ENCODE data around the gene MAGI2. TPM values are rescaled to one million over a fixed set of nuclear protein-coding genes. Genes with fewer than 3 reads are reported as not detected.

The MAGI2 gene
- total RNA-seq, 1 donor from 2014 or later = 136 TPM

DNA sequence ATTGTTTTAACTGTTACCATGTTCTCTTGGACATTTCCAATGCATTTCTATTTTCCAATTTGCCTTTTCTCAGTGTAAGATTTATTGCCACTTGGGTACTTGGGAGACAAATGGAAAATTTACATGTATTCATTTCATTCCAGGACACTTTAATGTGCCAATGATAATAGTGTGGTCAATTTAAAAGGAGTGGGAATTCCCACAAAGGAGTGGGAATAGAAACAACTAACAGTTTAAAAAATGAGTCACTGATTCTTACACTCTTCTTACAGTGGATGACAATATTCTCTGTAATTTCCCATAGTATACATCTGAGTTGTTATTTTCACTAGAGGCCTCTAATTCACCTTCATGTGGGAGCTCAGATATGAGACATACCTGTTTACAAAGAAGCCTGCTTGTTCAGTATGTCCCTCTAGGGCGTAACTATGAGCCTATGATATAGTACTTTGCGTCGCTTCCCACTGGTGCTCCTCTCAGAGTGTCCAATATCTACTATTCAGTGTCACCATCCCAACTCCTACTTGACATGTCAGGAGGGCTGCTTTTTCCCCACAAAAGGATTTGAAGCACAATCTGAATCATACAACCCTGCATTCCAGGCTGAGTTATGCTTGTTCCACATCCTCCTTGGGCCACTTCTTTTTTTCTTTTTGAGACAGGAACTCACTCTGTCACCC, 1353.6 kb downstream of the MAGI2 start:
- no peak for DNase-seq (ENCODE audit: low spot score in 2 of 2)
- FAIRE-seq = no peak

DNA sequence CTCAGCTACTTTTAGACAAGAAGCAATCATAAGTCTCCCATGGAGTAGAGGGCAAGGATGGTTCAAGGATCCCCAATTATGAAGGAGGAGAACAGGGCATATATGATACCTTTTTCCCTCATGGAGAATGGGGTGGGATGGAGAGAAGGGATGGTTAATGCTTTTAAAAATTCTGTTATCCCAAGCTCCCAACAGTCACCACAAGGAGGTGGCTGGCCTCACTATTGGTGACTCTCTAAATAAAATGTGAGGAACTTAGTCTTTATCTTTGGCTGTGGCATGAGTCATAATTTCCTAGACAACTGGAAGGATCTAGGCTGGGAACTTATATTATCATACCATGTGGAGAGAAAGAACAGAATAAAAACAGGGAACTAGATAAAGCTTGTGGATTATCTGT, 1357.9 kb downstream of the MAGI2 start:
- FAIRE-seq (no peak), DNase-seq (ENCODE audit: low spot score in 2 of 2) (no peak)

DNA sequence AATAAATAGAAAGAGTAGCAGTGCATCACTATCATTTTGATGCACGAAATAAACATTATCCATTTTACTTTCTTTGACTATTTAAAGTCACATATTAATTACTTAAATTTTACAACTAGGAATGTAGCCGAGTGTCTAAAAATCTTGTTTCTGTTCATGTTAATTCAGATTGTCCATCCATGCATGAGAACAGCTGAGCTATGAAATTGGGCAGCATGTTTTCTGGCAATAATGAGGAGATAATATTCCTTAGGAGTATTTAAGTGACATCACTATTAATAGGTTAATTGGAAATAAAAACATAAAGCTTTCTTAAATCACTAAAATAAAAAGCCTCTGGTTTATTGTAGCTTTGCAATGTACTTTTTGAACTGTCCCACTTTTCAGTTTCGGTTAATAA, 1361.1 kb downstream of the MAGI2 start:
- FAIRE-seq = no peak
- no peak for DNase-seq (ENCODE audit: low spot score in 2 of 2)

DNA sequence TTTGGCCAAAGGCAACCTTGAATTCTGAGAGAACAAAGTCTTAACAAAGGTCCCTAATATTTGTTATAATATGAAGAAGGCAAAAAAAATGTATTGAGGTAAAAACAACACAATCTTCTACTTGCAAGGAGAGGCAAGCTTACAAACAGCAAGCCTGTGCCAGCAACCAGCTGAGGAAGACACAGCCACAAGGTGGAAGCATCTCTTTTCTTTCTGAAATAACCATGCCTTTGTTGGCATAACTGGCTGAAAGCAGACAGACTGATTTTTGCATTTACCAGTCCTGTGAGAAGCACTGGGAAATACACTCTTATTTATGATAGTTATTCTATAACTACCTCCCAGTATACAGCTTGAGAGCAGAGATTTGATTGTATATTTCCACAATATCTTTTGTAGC, 1362.9 kb downstream of the MAGI2 start:
- DNase-seq (ENCODE audit: low spot score in 2 of 2) (no peak), FAIRE-seq (no peak)

DNA sequence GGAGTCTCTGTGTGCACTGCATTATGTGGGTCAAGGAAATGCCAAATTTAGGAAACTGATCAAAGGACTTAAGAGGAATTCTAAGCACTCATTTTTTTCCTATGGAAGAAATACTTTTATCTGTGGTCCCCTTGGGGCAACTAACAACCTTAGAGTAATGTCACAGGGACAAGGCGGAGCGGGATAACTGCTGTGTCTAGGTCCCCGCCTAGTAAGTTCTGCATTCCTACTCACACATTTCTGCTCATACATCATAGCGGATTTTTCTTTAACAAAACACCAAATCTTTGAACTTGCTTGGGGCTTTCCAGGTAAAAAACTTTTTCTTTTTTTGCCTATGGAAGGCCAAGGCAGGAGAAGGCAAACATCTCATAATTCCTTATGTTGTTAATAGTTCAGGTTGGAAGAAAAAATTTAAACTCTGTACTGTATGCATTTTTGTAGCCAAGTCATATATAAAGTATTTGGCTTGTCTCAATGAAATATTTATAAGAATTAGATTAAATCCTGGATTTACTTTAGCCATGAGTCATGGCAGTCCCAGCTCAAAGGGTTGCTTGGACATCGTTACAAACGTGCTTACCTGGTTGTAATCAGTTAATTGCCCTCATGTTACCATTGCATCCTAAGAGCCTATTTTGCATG, 1369.9 kb downstream of the MAGI2 start:
- FAIRE-seq (no peak), DNase-seq (ENCODE audit: low spot score in 2 of 2) (no peak)

DNA sequence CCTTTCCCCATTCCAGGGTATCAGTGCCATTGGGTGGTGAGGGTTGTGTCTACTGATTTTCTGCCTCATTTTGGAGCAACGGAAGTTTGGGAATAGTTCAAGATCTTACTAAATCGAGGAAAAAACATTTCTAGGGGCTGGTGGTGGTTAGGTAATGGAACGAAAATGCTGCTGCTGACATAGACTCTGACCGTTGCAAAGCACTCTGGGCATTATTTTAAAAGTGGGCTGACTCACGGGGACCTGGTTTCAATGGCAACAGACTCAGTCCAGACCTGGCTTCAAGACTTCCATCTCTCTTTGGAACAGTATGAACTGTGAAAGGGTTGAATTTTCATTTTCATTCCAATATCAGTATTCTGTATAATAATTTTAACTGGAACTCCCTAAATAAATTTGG, 1370.9 kb downstream of the MAGI2 start:
- FAIRE-seq (no peak), DNase-seq (ENCODE audit: low spot score in 2 of 2) (no peak)

DNA sequence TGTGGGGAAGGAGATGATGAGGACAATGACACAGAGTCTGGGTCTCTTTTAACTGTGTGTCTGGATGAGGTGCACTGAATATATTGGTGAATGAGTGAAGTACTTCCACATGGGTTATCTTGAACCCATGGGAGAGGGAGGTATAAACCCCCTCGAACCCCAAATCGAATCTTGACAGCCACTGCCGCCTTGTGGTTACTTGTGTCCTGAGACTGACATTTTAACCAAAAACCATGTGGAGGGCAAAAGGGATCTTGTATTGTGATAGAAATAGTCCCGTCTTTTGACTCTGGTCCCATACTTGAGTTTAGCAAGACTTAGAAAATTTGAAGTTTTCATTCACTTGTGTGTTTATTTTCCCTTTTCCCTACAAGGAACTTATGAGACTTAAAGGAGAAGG, 1371.6 kb downstream of the MAGI2 start:
- FAIRE-seq = no peak

DNA sequence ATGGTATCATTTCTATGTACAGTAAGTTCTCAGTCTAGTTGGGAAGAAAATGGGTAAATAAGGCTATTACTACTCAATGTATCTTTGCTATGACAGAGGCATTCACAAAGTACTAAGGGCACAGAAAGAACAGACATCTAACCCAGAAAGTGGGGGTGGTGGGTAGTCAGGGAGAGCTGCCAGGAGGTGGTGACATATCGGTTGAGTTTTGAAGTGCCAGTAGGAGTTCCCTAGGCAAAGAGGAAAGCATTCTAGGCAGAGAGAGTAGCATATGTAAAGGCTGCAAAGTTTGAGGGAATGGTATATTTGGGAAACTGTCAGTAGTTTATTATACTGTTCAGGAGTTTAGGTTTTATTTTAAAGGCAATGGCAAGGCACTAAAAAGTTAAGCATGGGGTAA, 1372.1 kb downstream of the MAGI2 start:
- FAIRE-seq (no peak), DNase-seq (ENCODE audit: low spot score in 2 of 2) (no peak)

More for the DNA sequence above, 1371.6 kb downstream of the MAGI2 start:
- no peak for DNase-seq (ENCODE audit: low spot score in 2 of 2)

DNA sequence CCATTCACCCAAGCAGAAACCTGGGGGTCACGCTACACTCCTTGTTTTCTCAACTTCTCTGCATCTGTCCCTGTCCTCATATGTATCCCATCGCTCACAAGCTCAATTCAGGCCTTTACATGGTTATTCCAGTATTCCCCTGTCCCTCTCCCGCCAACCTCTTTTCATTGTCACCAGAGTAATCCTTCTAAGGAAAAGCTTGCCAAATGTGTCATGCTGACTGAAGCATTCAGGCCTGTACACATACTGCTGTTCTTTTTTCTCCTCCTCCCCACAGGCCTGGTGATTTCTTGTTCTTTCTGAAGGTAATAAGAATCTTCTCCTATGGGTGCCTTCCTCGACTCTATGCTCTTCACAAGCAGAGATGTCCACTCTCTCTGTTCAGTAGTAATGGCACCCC, 1372.7 kb downstream of the MAGI2 start:
- DNase-seq (ENCODE audit: low spot score in 2 of 2) = peak in 1 of 2 donors; percentile 12
- no peak for FAIRE-seq

DNA sequence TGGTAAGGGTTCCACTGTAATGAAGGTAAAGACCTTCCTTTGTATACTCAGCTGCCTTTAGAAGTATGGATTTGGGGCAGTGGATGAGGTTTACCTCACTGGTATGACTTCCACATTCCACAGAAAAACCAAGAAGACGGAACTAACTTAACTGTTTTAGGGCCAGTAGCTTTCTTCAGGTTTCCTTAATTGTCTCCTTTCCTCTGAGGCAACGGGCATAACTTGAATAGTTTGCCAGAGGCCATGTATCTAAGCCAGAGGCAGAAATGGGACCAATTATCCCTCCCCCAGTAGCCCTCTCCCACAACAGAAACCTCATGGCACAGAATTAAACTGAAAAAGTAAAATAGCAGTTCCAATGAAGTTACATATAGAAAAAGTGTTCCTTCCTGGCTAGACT, 1373.2 kb downstream of the MAGI2 start:
- DNase-seq (ENCODE audit: low spot score in 2 of 2) (no peak), FAIRE-seq (no peak)

DNA sequence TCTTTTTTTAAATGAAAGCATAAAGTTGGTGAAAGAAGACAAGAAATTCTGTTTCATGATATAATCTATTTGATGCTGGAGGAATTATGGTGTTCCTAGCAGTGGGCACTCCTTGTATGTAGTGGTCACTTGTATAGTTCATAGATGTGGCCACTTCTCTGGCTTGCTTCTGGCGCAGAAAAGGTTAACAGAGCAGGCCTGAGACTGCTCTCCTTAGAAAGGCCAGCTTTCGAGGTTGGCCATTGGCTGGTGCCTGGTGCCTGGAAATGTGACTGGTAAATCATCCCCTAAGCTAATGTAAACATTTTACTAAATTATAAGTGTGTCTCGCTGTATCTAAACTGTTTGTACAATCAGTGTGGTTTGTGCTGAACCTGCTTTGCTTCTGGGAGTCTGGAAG, 1378.8 kb downstream of the MAGI2 start:
- FAIRE-seq (no peak), DNase-seq (ENCODE audit: low spot score in 2 of 2) (no peak)

DNA sequence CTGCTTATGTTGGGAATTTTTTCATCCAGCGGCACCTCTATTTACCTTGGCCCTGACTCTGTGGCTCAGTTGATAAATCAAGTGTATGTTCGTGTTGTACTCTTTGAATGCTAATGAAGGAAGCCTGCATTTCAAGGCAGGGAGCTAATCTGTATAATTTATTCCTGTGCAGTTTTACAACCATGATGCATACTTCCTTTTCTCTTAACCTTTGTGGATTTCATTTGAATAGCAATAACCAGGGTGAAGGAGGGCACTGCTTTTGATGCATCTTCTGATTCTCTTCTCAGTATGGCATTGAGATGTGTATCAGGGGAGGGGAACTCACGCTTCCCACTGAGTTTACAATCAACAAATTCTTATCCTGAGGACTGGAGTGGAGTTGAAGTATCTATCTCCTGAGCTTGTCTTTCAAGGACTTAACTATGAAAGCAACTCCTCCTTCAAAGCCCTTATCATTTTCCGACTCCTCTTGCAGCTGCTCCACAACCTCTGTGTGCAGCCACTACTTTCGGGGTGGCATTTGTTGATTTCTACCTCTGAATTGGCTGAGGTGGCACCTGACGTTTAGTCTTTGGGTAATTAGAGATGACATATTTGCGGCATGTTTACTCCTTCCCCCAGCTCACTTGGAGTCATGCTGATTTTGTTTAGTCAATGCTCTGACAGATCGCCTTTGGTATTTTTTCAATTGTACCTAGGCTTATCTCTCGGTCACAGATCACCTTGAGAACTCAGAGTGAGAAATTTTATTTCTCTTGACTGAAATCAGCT, 1379.7 kb downstream of the MAGI2 start:
- no peak for FAIRE-seq
- no peak for DNase-seq (ENCODE audit: low spot score in 2 of 2)

DNA sequence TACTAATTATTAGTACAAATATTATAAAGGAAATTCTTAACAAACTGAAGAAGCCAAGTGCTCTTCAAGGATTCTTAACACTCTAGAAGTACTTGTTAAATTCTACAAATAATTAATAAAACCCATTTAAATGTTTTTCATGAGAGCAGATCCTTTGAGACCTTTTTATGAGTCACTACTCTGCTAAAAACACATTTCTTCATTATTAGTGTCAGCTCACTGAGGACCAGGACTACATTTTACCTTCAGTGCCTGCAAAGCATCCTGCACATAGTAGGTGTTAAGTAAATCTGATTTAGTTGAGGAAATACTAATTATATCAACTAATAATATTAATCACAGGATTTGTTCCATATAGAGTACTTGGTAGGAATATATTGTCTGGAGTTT, 1381.3 kb downstream of the MAGI2 start:
- DNase-seq (ENCODE audit: low spot score in 2 of 2) (no peak), FAIRE-seq (no peak)

DNA sequence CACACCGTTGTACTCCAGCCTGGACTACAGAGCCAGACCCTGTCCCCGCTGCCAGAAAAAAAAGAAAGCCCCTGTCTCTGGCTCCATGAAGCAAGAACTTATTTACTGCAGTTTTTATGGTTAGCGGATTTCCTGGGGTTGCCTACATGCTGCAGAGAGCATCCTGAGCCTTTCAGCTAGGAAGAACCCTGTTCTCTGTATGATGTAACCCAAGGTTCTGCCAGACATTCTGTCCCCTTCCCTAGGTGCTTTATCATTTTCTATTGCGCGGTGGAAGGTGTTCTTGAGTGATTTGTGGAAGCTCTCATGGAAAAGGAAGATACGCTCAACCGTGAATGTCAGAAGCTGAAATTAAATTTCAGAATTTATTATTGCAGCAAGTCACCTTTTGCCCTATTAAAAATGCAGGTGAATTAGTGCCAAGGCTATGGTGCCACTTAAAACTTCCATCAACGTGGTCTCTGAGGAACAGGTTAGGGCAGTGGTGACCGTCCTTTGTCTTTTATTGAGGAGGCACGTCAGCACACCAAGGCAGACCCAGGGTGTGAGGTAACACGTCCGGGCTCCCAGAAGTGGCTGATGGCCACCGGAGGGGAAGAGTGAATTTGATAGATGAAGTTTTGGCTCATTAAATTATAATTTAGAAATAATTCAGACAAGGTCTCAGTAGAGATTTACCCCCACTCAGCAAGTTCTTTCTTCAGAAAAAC, 1381.8 kb downstream of the MAGI2 start:
- FAIRE-seq (no peak), DNase-seq (ENCODE audit: low spot score in 2 of 2) (no peak)

DNA sequence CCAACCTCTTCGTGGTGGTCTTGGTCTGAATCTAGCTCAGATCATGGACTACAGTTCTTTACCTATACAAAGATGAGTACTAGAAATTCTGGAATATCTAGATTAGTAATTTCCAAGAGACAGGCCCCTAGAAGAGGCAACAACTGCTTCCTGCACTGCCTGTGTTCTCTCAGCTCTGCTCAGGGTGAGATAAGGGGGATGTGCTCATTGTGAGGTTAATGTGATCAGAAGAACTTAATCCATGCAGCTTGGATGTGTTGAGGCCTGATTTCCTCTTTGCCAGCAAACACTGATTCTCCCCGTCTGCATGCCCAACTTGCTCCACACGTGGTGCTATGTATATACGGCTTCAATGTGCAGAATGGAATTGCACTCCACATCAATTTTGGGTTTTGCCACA, 1386.9 kb downstream of the MAGI2 start:
- DNase-seq (ENCODE audit: low spot score in 2 of 2) (no peak), FAIRE-seq (no peak)

DNA sequence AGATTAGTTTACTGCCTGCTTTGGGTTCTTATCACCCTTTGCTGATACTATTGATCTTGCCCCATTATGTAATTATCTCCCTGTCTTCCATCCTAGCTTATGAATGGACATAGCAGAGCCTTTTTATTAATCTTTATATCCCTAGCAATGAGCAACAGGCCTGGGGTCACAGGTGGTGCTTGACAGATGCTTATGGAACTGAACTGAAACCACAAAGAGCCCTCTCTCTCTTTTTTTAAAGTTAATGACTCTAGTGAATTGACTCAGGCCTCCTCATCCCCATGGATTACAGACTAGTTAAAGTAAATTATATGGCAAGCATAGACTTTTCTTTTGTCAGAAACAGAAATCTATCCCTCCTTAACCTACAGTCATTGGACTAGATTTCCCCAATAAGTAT, 1389.7 kb downstream of the MAGI2 start:
- DNase-seq (ENCODE audit: low spot score in 2 of 2) (no peak), FAIRE-seq (no peak)

DNA sequence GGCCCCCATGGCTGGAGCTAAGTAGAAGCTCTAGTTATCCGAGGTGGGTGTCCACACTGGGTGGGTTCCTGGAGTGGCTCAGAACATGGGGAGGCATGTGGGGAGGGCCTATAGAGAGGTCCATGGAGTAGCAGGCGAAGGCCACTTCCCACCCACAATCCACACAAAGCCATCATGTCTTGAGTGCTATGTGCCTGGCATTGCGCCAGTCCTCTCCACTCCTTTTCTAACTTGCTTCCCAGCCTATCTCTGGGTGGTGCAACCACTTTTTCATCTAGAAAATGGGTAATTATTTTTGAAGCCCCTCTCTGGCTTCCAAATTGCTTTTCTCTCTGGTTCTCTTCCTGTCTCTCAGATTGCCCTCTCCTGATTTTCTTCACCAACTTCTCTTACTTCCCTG, 1391.3 kb downstream of the MAGI2 start:
- DNase-seq (ENCODE audit: low spot score in 2 of 2) (no peak), FAIRE-seq (no peak)

DNA sequence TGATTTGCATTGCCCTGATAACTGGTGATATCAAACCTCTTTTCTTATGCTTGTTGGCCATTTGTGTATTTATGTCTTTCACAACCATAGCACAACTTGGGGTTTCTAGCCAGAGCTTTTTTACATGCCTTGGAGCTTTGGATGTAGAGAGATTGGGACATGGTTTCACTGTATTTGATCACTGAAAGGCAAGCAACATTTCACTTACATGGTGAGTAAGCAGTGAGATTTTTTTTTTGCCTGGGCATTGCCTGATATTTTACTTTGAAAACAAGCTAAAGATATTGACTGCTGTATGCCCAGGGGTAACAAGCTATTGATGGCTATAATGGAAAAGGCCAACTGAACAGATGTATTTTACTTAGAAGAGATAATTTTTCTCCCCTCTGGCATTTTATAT, 1395.9 kb downstream of the MAGI2 start:
- DNase-seq (ENCODE audit: low spot score in 2 of 2) = no peak
- no peak for FAIRE-seq

DNA sequence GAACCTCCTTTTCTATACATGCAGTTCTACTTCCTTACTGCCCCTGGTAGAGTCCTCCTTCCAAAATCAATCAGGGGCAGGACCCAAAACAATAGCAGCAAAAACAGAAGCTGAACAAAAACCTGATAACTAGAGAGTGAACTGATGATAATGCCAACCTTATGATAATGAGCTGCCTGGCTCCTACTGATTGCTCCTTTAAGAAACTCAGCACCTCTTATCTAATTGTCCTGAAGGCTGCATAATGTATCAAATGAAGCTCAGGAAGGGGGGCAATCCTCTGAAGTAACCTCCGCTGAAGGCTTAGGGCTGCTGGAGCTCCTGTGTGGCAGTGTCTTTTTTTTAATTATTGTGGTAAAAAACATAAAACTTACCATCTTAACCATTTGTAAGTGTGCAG, 1397.9 kb downstream of the MAGI2 start:
- FAIRE-seq (no peak), DNase-seq (ENCODE audit: low spot score in 2 of 2) (no peak)

DNA sequence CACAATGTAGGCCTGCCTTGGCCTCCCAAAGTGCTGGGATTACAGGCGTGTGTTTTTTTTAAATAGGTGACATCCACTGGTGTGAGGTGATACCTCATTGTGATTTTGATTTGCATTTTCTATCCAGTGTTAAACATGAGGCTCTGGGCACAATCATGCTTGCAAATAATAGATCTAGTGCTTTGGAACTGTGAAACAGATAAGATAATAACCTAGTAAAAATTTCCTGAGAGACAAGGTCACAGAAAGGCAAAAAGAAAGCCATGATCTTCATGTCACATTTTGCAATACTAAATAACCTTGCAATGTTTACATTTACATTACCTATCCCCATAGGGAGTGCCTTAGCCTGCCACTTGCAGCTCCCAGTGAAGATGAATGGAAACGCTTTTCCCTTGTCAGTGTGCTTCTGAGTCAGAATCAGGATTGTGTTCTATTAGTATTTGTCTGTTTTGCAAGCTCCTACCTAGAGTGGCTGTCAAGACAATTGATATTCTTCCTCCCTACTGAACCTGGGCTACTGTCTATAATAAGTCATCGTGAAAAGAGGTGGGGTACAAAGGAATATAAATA, 1398.4 kb downstream of the MAGI2 start:
- FAIRE-seq (no peak), DNase-seq (ENCODE audit: low spot score in 2 of 2) (no peak)

DNA sequence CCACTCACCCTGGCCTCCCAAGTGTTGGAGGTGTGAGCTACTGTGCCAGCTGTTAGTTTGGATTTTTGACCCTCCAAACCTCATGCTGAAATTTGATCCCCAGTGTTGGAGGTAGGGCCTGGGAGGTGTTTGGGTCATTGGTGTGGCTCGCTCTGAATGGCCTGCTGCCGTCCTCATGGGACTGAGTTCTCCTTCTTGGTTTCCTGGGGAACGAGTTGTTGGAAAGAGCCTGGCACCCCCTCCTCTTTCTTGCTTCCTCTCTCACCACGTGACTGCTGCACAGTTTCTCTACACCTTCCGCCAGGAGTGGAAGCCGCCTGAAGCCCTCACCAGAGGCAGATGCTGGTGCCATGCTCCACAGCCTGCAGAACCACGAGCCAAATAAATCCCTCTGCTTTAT, 1401.4 kb downstream of the MAGI2 start:
- DNase-seq (ENCODE audit: low spot score in 2 of 2) = no peak
- FAIRE-seq = no peak

Data from frontal cortex (tissue), 4 donors.